Neuronal stem cell (in vitro differentiated cells): ENCODE measurements around the gene HOXA5.

Experiments used
- DNase-seq: peaks from one replicate; pipeline ENCODE4 v3.0.0-alpha.2; 2013; ENCODE audit warnings: low spot score
- H2AFZ ChIP-seq: one replicate; pipeline ENCODE4 v1.6.1; 2013; ENCODE audit warnings: mild to moderate bottlenecking, low read length, inconsistent platforms
- H2AK5ac ChIP-seq: 2 replicates; pipeline ENCODE4 v1.6.1; 2013; ENCODE audit warnings: low read depth, mild to moderate bottlenecking, inconsistent platforms, low read length, moderate library complexity, mixed read lengths
- H2BK120ac ChIP-seq: 2 replicates; pipeline ENCODE4 v1.6.1; 2013; ENCODE audit warnings: low read depth, mild to moderate bottlenecking, inconsistent platforms, low read length, moderate library complexity, mixed read lengths
- H2BK12ac ChIP-seq: one replicate; pipeline ENCODE4 v1.6.1; 2013; ENCODE audit warnings: low read length, inconsistent platforms
- H2BK15ac ChIP-seq: 2 replicates; pipeline ENCODE4 v1.6.1; 2013; ENCODE audit warnings: mild to moderate bottlenecking, low read length, inconsistent platforms, mixed read lengths
- H2BK5ac ChIP-seq: one replicate; pipeline ENCODE4 v1.6.1; 2013; ENCODE audit warnings: inconsistent platforms, mild to moderate bottlenecking, low read length, moderate library complexity
- H3K14ac ChIP-seq: one replicate; pipeline ENCODE4 v1.6.1; 2013; ENCODE audit warnings: low read length, inconsistent platforms
- H3K18ac ChIP-seq: 2 replicates; pipeline ENCODE4 v1.6.1; 2013; ENCODE audit warnings: low read length, inconsistent platforms
- H3K23ac ChIP-seq: 2 replicates; pipeline ENCODE4 v1.6.1; 2013; ENCODE audit warnings: low read depth, mild to moderate bottlenecking, mixed read lengths, low read length, inconsistent platforms; ENCODE audit not compliant: poor library complexity
- H3K27ac ChIP-seq: replicated peaks from 3 replicates; pipeline ENCODE4 v1.5.1; 2013; ENCODE audit warnings: low read length, inconsistent platforms
- H3K27me3 ChIP-seq, 3 experiments: 2 replicates each; pipeline ENCODE4 v1.6.1; 2013; ENCODE audit warnings: low read length in 3 of 3, mild to moderate bottlenecking in 2 of 3, inconsistent platforms in 1 of 3, low read depth in 1 of 3, mixed read lengths in 1 of 3, moderate library complexity in 1 of 3; ENCODE audit not compliant: control insufficient read depth in 3 of 3, insufficient read depth in 3 of 3
- H3K36me3 ChIP-seq, 2 donors: replicated peaks in 1 of 2; 2 replicates each; pipeline ENCODE4 v1.6.1; 2013; ENCODE audit warnings: low read length in 2 of 2; ENCODE audit not compliant: control insufficient read depth in 2 of 2, insufficient read depth in 2 of 2
- H3K4ac ChIP-seq: 2 replicates; pipeline ENCODE4 v1.6.1; 2013; ENCODE audit warnings: inconsistent platforms, mild to moderate bottlenecking, low read length, moderate library complexity
- H3K4me1 ChIP-seq, 2 donors: 1 replicate in 1 of 2; 2 replicates in 1 of 2; pipeline ENCODE4 v1.6.1; 2013; ENCODE audit warnings: low read length in 2 of 2, low read depth in 1 of 2; ENCODE audit not compliant: control insufficient read depth in 2 of 2, insufficient read depth in 1 of 2
- H3K4me2 ChIP-seq: one replicate; pipeline ENCODE4 v1.6.1; 2013; ENCODE audit warnings: mild to moderate bottlenecking, low read length, inconsistent platforms; ENCODE audit not compliant: insufficient read depth, poor library complexity, severe bottlenecking
- H3K4me3 ChIP-seq, 2 donors: 2 replicates each; pipeline ENCODE4 v1.5.1; 2013; ENCODE audit warnings: low read length in 2 of 2, mild to moderate bottlenecking in 2 of 2, inconsistent platforms in 1 of 2, moderate library complexity in 1 of 2
- H3K79me1 ChIP-seq: one replicate; pipeline ENCODE4 v1.6.1; 2013; ENCODE audit warnings: low read depth, mild to moderate bottlenecking, inconsistent platforms, low read length, moderate library complexity
- H3K9ac ChIP-seq: one replicate; pipeline ENCODE4 v1.6.1; 2013; ENCODE audit warnings: mild to moderate bottlenecking, low read depth, low read length, inconsistent platforms; ENCODE audit not compliant: poor library complexity
- H3K9me3 ChIP-seq, 2 donors: replicated peaks in 1 of 2; 2 replicates each; pipeline versions ENCODE3 to v1.6.1; 2013; ENCODE audit warnings: low read length in 2 of 2, mild to moderate bottlenecking in 2 of 2, inconsistent platforms in 1 of 2, low read depth in 1 of 2, mixed read lengths in 1 of 2, moderate library complexity in 1 of 2; ENCODE audit not compliant: control insufficient read depth in 2 of 2, insufficient read depth in 1 of 2
- H4K8ac ChIP-seq: one replicate; pipeline ENCODE4 v1.6.1; 2013; ENCODE audit warnings: low read depth, mild to moderate bottlenecking, inconsistent platforms, low read length, moderate library complexity
- H4K91ac ChIP-seq: one replicate; pipeline ENCODE4 v1.6.1; 2013; ENCODE audit warnings: low read length, low read depth, mild to moderate bottlenecking, inconsistent platforms; ENCODE audit not compliant: poor library complexity
- WGBS, 2 donors: extraction: QIAGEN DNeasy Blood & Tissue Kit; methylation state at CpG; one replicate each; pipeline ENCODE4 v1.1.7; 2013; ENCODE audit warnings: missing lambda C conversion rate in 2 of 2, mixed read lengths in 1 of 2; ENCODE audit not compliant: insufficient read length in 2 of 2, insufficient replicate concordance in 1 of 2; ENCODE audit errors: extremely low coverage in 2 of 2; 5-methylcytosine and 5-hydroxymethylcytosine counted together

The HOXA5 gene

DNA sequence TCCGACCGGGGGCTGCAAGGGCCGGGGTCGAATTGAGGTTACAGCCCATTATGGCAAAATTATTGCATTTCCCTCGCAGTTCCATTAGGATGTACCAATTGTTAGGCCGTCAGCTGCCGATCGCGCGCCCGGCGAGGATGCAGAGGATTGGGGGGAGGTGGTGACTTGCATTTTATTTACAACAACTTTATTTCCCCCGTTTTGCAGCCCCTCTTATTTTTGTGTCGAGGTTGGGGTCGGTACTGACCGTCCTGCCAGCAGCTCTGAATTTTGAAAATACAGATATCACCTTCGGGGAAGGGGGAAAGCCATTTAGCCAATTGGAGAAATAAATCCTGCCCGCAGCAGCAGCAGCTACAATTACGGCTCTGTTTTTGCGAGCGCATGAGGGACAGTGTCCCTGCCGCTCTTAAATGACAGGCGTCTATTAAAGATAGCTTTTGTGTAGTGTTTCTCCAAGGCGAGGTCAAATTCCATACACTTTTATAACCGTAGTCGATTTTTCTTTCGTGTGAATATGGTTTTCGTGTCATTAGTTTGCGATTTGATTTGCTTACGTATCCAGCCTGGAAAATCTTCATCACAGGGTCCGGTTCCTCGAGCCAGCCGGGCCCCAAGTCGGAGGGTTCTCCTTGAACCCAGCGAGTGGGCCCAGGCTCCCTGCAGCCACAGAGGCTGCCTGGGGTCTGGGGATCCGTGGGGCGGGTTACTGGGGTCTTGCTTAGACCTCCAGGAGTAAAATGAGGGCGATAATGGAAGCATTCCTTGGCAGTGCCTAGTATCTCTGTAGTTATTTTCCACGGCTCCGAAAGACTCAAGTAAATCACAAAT, 684 bp upstream of the HOXA5 start:
- H3K4ac ChIP-seq = no peak overlapping the region
- no peak overlapping the region for H2BK12ac ChIP-seq
- no peaks in the 10 kb centered on the region for H3K79me1 ChIP-seq
- no peak overlapping the region for H2BK5ac ChIP-seq
- no peak overlapping the region for H2BK15ac ChIP-seq
- no peak overlapping the region for H3K27ac ChIP-seq
- H3K18ac ChIP-seq = no peak overlapping the region
- H3K23ac ChIP-seq = no peak overlapping the region
- H3K4me3 ChIP-seq = no peak overlapping the region
- WGBS, 2 donors = no CpG with 5 or more reads among the region's 40 CpGs
- no peak overlapping the region for H3K14ac ChIP-seq
- peaks cover 69 to 100% (median 99%) of the 10 kb centered on the region in 3 experiments for H3K27me3 ChIP-seq
- no peak overlapping the region for H4K91ac ChIP-seq
- no peak for DNase-seq
- H3K4me2 ChIP-seq = no peak overlapping the region
- no peaks in the 10 kb centered on the region for H3K4me1 ChIP-seq
- peak overlapping the region; percentile 29 for H2AFZ ChIP-seq
- H3K36me3 ChIP-seq = no peaks in the 10 kb centered on the region
- H4K8ac ChIP-seq = no peak overlapping the region
- no peak overlapping the region for H2AK5ac ChIP-seq
- no peak overlapping the region for H3K9ac ChIP-seq
- no peak overlapping the region for H2BK120ac ChIP-seq
- peaks cover 3 to 20% of the 10 kb centered on the region in 2 donors for H3K9me3 ChIP-seq

GRCh38 chr7:27142580-27143022, 880 bp downstream of the HOXA5 start:
- peaks cover 3 to 14% of the 10 kb centered on the region in 2 donors for H3K9me3 ChIP-seq
- H3K36me3 ChIP-seq = no peaks in the 10 kb centered on the region
- no peak overlapping the region for H3K4me3 ChIP-seq
- no peak overlapping the region for H2BK120ac ChIP-seq
- no peak overlapping the region for H2BK15ac ChIP-seq
- peak overlapping the region; percentile 87 for H2AFZ ChIP-seq
- peak overlapping the region; percentile 59 for H3K4me2 ChIP-seq
- H3K9ac ChIP-seq = no peak overlapping the region
- peaks cover 59 to 100% (median 100%) of the 10 kb centered on the region in 3 experiments for H3K27me3 ChIP-seq
- no peak for DNase-seq
- no peak overlapping the region for H3K4ac ChIP-seq
- H3K18ac ChIP-seq = no peak overlapping the region
- no peak overlapping the region for H2BK5ac ChIP-seq
- H4K91ac ChIP-seq = no peak overlapping the region
- H4K8ac ChIP-seq = no peak overlapping the region
- no CpG with 5 or more reads among the region's 29 CpGs for WGBS, 2 donors
- H3K79me1 ChIP-seq = no peaks in the 10 kb centered on the region
- H3K23ac ChIP-seq = peak overlapping the region; percentile 29
- no peaks in the 10 kb centered on the region for H3K4me1 ChIP-seq
- H3K14ac ChIP-seq = no peak overlapping the region
- H2BK12ac ChIP-seq = no peak overlapping the region
- H3K27ac ChIP-seq = no peak overlapping the region
- H2AK5ac ChIP-seq = no peak overlapping the region

DNA sequence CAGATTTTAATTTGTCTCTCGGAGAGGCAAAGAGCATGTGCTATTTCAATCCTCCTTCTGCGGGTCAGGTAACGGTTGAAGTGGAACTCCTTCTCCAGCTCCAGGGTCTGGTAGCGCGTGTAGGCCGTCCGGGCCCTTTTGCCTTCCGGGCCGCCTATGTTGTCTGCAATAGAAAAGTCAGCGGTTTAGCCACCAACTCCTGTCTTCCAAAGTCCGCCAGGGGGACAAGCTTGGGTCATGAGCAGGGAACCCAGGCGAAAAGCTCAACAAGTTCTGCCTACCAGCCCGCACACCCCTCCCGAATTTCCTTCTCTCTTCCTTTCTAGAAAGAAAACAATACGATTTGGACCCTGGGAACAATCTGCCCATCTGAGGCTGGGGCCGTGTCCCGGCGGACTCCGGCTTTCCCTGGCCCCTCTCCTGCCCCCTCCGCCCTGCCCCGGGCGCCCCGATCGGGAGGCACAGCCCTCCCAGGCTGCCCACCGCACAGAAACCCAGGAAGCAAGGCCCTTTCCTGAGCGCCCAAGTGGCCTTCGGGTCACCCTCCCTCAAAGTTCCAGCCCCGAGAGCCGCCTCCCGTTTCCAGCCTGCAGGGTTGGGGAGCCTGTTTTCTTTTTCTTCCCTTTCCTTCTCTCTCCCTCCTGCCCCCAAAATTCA, 1.4 kb downstream of the HOXA5 start:
- H3K4me2 ChIP-seq = no peak overlapping the region
- H3K36me3 ChIP-seq = no peaks in the 10 kb centered on the region
- H2BK15ac ChIP-seq = no peak overlapping the region
- no peak overlapping the region for H2AK5ac ChIP-seq
- no peak overlapping the region for H3K9ac ChIP-seq
- no peak overlapping the region for H3K14ac ChIP-seq
- no peak overlapping the region for H3K23ac ChIP-seq
- no peak for DNase-seq
- peaks cover 56 to 100% (median 100%) of the 10 kb centered on the region in 3 experiments for H3K27me3 ChIP-seq
- WGBS, 2 donors = no CpG with 5 or more reads among the region's 30 CpGs
- peaks cover 3 to 12% of the 10 kb centered on the region in 2 donors for H3K9me3 ChIP-seq
- H3K27ac ChIP-seq = no peak overlapping the region
- H4K91ac ChIP-seq = no peak overlapping the region
- H3K18ac ChIP-seq = no peak overlapping the region
- H3K4me1 ChIP-seq = no peaks in the 10 kb centered on the region
- no peak overlapping the region for H3K4ac ChIP-seq
- no peaks in the 10 kb centered on the region for H3K79me1 ChIP-seq
- H2BK5ac ChIP-seq = no peak overlapping the region
- no peak overlapping the region for H2BK120ac ChIP-seq
- H2BK12ac ChIP-seq = no peak overlapping the region
- H4K8ac ChIP-seq = no peak overlapping the region
- H3K4me3 ChIP-seq = no peak overlapping the region
- H2AFZ ChIP-seq = peak overlapping the region; percentile 87
